WTC11 (cell line): ENCODE data around the gene CTRL. TPM values are rescaled to one million over a fixed set of nuclear protein-coding genes. Genes with fewer than 3 reads are reported as not detected.

Experiments used
- ATF3 ChIP-seq: sonication (generic); formaldehyde crosslinking; conservative IDR thresholded peaks from 2 replicates; pipeline ENCODE4 v1.8.1; 2022; ENCODE audit warnings: mild to moderate bottlenecking, missing genetic modification reagents
- ATF6 ChIP-seq: sonication (generic); formaldehyde crosslinking; IDR thresholded peaks from 2 replicates; pipeline ENCODE4 v1.8.1; 2023; ENCODE audit warnings: mild to moderate bottlenecking, missing genetic modification reagents
- CBFB ChIP-seq: sonication (generic); formaldehyde crosslinking; IDR thresholded peaks from 2 replicates; pipeline ENCODE4 v1.8.1; 2022; ENCODE audit warnings: mild to moderate bottlenecking, low read depth, missing genetic modification reagents
- CREB1 ChIP-seq: sonication (generic); formaldehyde crosslinking; IDR thresholded peaks from 2 replicates; pipeline ENCODE4 v1.8.0; 2023; ENCODE audit warnings: mild to moderate bottlenecking, missing genetic modification reagents
- CREM ChIP-seq: sonication (generic); formaldehyde crosslinking; IDR thresholded peaks from 2 replicates; pipeline ENCODE4 v1.8.1; 2022; ENCODE audit warnings: mild to moderate bottlenecking, missing genetic modification reagents, moderate library complexity
- E2F5 ChIP-seq: sonication (generic); formaldehyde crosslinking; IDR thresholded peaks from 2 replicates; pipeline ENCODE4 v1.8.1; 2022; ENCODE audit warnings: mild to moderate bottlenecking, moderate library complexity, missing genetic modification reagents
- ELF4 ChIP-seq: sonication (generic); formaldehyde crosslinking; IDR thresholded peaks from 2 replicates; pipeline ENCODE4 v1.8.1; 2022; ENCODE audit warnings: low read depth, mild to moderate bottlenecking, moderate library complexity, missing genetic modification reagents
- EMX1 ChIP-seq: fragments of 250-450 bp; sonication (Bioruptor Pico); IDR thresholded peaks from 2 replicates; pipeline ENCODE4 v1.8.0; 2021; ENCODE audit warnings: mild to moderate bottlenecking
- ESRRA ChIP-seq: sonication (generic); formaldehyde crosslinking; IDR thresholded peaks from 2 replicates; pipeline ENCODE4 v1.8.1; 2022; ENCODE audit warnings: mild to moderate bottlenecking, missing genetic modification reagents, borderline replicate concordance
- GABPB1 ChIP-seq: sonication (generic); formaldehyde crosslinking; IDR thresholded peaks from 2 replicates; pipeline ENCODE4 v1.8.1; 2023; ENCODE audit warnings: mild to moderate bottlenecking, missing genetic modification reagents
- IRF2 ChIP-seq: sonication (generic); formaldehyde crosslinking; IDR thresholded peaks from 2 replicates; pipeline ENCODE4 v1.8.0; 2022; ENCODE audit warnings: low read depth, missing genetic modification reagents, borderline replicate concordance
- KAT7 ChIP-seq: sonication (generic); formaldehyde crosslinking; IDR thresholded peaks from 2 replicates; pipeline ENCODE4 v1.8.1; 2023; ENCODE audit warnings: missing genetic modification reagents, mild to moderate bottlenecking, borderline replicate concordance
- NFYB ChIP-seq: sonication (generic); formaldehyde crosslinking; conservative IDR thresholded peaks from 2 replicates; pipeline ENCODE4 v1.8.0; 2022; ENCODE audit warnings: low read depth, missing genetic modification reagents
- PRRX2 ChIP-seq: fragments of 250-450 bp; sonication (Bioruptor Pico); IDR thresholded peaks from 2 replicates; pipeline ENCODE4 v1.8.0; 2021; ENCODE audit warnings: mild to moderate bottlenecking
- TEAD4 ChIP-seq: sonication (generic); formaldehyde crosslinking; IDR thresholded peaks from 2 replicates; pipeline ENCODE4 v1.8.0; 2022; ENCODE audit warnings: mild to moderate bottlenecking, missing genetic modification reagents
- USF1 ChIP-seq: sonication (generic); formaldehyde crosslinking; IDR thresholded peaks from 2 replicates; pipeline ENCODE4 v1.8.0; 2022; ENCODE audit warnings: mild to moderate bottlenecking, missing genetic modification reagents
- ZBTB43 ChIP-seq: sonication (generic); formaldehyde crosslinking; IDR thresholded peaks from 2 replicates; pipeline ENCODE4 v1.8.1; 2023; ENCODE audit warnings: mild to moderate bottlenecking, missing genetic modification reagents
- ZNF121 ChIP-seq: sonication (generic); formaldehyde crosslinking; IDR thresholded peaks from 2 replicates; pipeline ENCODE4 v1.8.0; 2023; ENCODE audit warnings: missing genetic modification reagents
- ZNF219 ChIP-seq: sonication (generic); formaldehyde crosslinking; IDR thresholded peaks from 2 replicates; pipeline ENCODE4 v1.8.0; 2023; ENCODE audit warnings: missing genetic modification reagents, mild to moderate bottlenecking, borderline replicate concordance
- ZNF532 ChIP-seq: fragments of 250-450 bp; sonication (Bioruptor Pico); IDR thresholded peaks from 2 replicates; pipeline ENCODE4 v1.9.0; 2021; ENCODE audit warnings: mild to moderate bottlenecking, borderline replicate concordance
- total RNA-seq: library from RNA; stranded (reverse); gene quantifications from 3 replicates; pipeline ENCODE4 v1.2.3, GENCODE V29; 2021
- TF ChIP-seq, protein P1 (sequence below): sonication (generic); formaldehyde crosslinking; IDR thresholded peaks from 2 replicates; pipeline ENCODE4 v1.8.0; 2022; ENCODE audit warnings: mild to moderate bottlenecking, missing genetic modification reagents
- TF ChIP-seq, protein P2 (sequence below): sonication (generic); formaldehyde crosslinking; IDR thresholded peaks from 2 replicates; pipeline ENCODE4 v1.8.1; 2022; ENCODE audit warnings: low read depth, mild to moderate bottlenecking, moderate library complexity, missing genetic modification reagents, borderline replicate concordance
- TF ChIP-seq, protein P3 (sequence below): fragments of 250-450 bp; sonication (Bioruptor Pico); IDR thresholded peaks from 2 replicates; pipeline ENCODE4 v1.9.0; 2021; ENCODE audit warnings: mild to moderate bottlenecking

Gene CTRL
- total RNA-seq, 1 experiment from 2014 or later = 2.8 TPM

DNA sequence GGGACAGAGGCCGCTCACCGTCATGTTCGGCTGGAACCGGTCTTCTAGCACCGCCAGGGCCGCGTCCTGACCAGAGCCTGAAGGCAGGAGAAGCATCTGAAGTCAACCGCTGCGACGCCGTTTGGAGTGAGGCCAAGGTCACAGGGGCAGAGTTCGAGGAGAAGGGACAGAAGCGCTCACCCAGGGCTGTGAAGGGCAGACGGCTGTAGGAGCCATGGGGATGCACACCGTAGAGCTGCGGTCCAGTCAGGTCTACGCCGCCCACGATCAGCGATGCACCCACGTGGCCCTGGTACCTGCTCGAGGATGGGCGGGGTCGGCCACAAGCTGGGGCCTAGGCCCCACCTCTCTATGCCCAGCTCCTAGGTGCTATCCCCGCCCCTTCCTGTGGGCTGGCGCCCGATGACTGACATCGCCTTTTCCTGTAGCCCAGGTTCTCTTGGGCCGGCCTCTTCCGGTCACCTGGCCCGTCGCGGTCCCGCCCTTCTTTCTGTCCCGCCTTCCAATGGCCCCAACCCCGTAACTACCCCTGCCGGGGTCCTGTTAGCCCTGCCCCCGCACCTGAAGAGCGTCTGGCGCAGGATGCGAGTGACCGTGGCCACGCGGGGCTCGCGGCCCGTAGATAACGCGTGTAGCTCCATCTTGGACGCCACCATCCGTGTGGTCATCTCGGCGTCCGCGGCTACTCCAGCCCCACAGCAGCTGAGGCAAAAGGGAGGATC is 3.9 kb upstream of the CTRL start (continued):
- peak; percentile 70; the same call in 1 of the 2 replicates for TF ChIP-seq CREB1 (CRISPR knock-in tag)
- TF ChIP-seq, protein P1, sequence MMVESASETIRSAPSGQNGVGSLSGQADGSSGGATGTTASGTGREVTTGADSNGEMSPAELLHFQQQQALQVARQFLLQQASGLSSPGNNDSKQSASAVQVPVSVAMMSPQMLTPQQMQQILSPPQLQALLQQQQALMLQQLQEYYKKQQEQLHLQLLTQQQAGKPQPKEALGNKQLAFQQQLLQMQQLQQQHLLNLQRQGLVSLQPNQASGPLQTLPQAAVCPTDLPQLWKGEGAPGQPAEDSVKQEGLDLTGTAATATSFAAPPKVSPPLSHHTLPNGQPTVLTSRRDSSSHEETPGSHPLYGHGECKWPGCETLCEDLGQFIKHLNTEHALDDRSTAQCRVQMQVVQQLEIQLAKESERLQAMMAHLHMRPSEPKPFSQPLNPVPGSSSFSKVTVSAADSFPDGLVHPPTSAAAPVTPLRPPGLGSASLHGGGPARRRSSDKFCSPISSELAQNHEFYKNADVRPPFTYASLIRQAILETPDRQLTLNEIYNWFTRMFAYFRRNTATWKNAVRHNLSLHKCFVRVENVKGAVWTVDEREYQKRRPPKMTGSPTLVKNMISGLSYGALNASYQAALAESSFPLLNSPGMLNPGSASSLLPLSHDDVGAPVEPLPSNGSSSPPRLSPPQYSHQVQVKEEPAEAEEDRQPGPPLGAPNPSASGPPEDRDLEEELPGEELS (CRISPR knock-in tag) = peak; percentile 20; the same call in 1 of the 2 replicates
- TF ChIP-seq, protein P2, sequence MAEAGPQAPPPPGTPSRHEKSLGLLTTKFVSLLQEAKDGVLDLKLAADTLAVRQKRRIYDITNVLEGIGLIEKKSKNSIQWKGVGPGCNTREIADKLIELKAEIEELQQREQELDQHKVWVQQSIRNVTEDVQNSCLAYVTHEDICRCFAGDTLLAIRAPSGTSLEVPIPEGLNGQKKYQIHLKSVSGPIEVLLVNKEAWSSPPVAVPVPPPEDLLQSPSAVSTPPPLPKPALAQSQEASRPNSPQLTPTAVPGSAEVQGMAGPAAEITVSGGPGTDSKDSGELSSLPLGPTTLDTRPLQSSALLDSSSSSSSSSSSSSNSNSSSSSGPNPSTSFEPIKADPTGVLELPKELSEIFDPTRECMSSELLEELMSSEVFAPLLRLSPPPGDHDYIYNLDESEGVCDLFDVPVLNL (CRISPR knock-in tag) = no peak
- TF ChIP-seq EMX1 (CRISPR knock-in tag) = no peak
- no peak for TF ChIP-seq TEAD4 (CRISPR knock-in tag)
- TF ChIP-seq, protein P3, sequence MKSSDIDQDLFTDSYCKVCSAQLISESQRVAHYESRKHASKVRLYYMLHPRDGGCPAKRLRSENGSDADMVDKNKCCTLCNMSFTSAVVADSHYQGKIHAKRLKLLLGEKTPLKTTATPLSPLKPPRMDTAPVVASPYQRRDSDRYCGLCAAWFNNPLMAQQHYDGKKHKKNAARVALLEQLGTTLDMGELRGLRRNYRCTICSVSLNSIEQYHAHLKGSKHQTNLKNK (CRISPR knock-in tag) = peak; percentile 78
- TF ChIP-seq CBFB (CRISPR knock-in tag) = no peak
- peak; percentile 94 for TF ChIP-seq USF1 (CRISPR knock-in tag)
- no peak for TF ChIP-seq PRRX2 (CRISPR knock-in tag)
- TF ChIP-seq CREM (CRISPR knock-in tag) = peak; percentile 58; the same call in 1 of the 2 replicates
- 0 out of 2 replicates have a peak, but pooled peaks have one; percentile 27 for TF ChIP-seq KAT7 (CRISPR knock-in tag)
- 0 out of 2 replicates have a peak, but pooled peaks have one; percentile 52 for TF ChIP-seq ZNF219
- TF ChIP-seq ESRRA = peak; percentile 91
- TF ChIP-seq E2F5 (CRISPR knock-in tag) = peak; percentile 81; the same call in 1 of the 2 replicates
- peak; percentile 67; the same call in 1 of the 2 replicates for TF ChIP-seq GABPB1 (CRISPR knock-in tag)
- no peak for TF ChIP-seq NFYB
- no peak for TF ChIP-seq ATF3 (CRISPR knock-in tag)
- TF ChIP-seq ZNF121 (CRISPR knock-in tag) = peak; percentile 1; the same call in 1 of the 2 replicates
- no peak for TF ChIP-seq IRF2
- TF ChIP-seq ZBTB43 (CRISPR knock-in tag) = peak; percentile 18; the same call in 1 of the 2 replicates
- no peak for TF ChIP-seq ELF4
- TF ChIP-seq ZNF532 (CRISPR knock-in tag) = no peak
- no peak for TF ChIP-seq ATF6
